ENCODE results near the gene CYB561A3.

Gene CYB561A3

DNA sequence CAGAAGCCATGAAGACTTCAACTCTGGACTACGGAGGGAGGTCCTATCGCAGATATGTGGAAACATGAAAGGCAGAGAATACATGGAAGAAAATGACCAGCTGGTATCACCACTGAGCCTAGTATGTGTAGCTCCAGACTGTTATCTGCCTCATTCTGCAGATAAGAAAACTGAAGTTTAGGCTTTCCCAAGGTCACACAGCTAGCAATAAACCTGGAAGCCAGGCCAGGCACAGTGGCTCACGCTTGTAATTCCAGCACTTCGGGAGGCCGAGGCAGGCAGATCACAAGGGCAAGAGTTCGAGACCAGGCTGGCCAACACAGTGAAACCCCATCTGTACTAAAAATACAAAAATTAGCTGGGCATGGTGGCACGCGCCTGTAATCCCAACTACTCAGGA lies 50.9 kb downstream of the CYB561A3 start:
- H3K4me3 ChIP-seq (ENCODE audit: low read depth, low read length) = no peak overlapping the region
- no peak for DNase-seq (ENCODE audit: low read depth)
- TF ChIP-seq MYC (IDR thresholded peaks at IDR 0.05; ENCODE audit: low read depth, low read length) (no peak), POLR2A (IDR thresholded peaks at IDR 0.05; ENCODE audit: extremely low read depth, insufficient read length) (no peak)

DNA sequence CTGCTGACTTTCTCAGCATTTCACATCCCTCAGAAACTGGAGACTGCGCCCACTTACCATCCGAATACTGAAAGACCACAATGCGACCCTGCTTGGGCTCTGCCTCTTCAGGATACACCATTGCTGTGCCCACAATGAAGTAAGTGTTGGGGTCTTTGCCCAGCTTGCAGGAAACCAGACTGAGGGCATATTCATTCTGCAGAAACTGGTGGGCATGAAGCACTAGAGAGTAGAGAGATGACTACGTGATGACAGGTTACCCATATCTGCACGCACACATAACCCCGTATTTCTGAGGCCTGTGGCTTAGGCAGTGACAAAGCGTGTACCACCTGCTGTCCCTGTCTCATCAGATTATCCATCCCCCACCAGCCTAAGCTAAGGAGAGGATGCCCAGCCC lies 51.9 kb downstream of the CYB561A3 start:
- TF ChIP-seq, protein P1, sequence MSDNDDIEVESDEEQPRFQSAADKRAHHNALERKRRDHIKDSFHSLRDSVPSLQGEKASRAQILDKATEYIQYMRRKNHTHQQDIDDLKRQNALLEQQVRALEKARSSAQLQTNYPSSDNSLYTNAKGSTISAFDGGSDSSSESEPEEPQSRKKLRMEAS (IDR thresholded peaks at IDR 0.05; ENCODE audit: low read depth, low read length) = no peak
- no peak for TF ChIP-seq POLR2A (IDR thresholded peaks at IDR 0.05; ENCODE audit: extremely low read depth, insufficient read length)
- TF ChIP-seq MYC (IDR thresholded peaks at IDR 0.05; ENCODE audit: low read depth, low read length) = no peak
- TF ChIP-seq, protein P2, sequence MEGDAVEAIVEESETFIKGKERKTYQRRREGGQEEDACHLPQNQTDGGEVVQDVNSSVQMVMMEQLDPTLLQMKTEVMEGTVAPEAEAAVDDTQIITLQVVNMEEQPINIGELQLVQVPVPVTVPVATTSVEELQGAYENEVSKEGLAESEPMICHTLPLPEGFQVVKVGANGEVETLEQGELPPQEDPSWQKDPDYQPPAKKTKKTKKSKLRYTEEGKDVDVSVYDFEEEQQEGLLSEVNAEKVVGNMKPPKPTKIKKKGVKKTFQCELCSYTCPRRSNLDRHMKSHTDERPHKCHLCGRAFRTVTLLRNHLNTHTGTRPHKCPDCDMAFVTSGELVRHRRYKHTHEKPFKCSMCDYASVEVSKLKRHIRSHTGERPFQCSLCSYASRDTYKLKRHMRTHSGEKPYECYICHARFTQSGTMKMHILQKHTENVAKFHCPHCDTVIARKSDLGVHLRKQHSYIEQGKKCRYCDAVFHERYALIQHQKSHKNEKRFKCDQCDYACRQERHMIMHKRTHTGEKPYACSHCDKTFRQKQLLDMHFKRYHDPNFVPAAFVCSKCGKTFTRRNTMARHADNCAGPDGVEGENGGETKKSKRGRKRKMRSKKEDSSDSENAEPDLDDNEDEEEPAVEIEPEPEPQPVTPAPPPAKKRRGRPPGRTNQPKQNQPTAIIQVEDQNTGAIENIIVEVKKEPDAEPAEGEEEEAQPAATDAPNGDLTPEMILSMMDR (IDR thresholded peaks at IDR 0.05; ENCODE audit: low read depth, low read length) = no peak
- no peak overlapping the region for H3K4me3 ChIP-seq (ENCODE audit: low read depth, low read length)
- DNase-seq (ENCODE audit: low read depth) = no peak

DNA sequence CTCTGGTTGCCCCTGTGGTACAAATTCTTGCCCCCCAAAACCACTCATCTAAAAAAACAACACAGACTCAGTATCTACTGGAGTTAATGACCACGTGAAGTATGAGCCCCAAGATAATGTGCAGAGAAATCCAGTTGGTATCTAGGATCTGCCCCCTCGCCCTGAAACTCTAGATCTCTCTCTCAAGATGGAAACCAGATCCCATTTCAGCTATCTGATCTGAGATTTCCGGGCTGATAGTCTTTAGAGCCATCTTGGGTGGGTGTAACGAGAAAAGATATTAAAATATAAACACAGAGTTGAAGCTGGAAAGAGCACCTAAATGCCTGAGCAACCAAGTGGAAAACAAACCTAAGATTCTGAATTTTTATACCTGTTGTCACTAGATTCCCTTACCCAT lies 52.5 kb downstream of the CYB561A3 start:
- DNase-seq (ENCODE audit: low read depth) = no peak
- TF ChIP-seq POLR2A (IDR thresholded peaks at IDR 0.05; ENCODE audit: extremely low read depth, insufficient read length) (no peak), MYC (IDR thresholded peaks at IDR 0.05; ENCODE audit: low read depth, low read length) (no peak)
- TF ChIP-seq, protein P1 (IDR thresholded peaks at IDR 0.05; ENCODE audit: low read depth, low read length) = no peak
- TF ChIP-seq, protein P2 (IDR thresholded peaks at IDR 0.05; ENCODE audit: low read depth, low read length) = no peak
- H3K4me3 ChIP-seq (ENCODE audit: low read depth, low read length) = no peak overlapping the region

DNA sequence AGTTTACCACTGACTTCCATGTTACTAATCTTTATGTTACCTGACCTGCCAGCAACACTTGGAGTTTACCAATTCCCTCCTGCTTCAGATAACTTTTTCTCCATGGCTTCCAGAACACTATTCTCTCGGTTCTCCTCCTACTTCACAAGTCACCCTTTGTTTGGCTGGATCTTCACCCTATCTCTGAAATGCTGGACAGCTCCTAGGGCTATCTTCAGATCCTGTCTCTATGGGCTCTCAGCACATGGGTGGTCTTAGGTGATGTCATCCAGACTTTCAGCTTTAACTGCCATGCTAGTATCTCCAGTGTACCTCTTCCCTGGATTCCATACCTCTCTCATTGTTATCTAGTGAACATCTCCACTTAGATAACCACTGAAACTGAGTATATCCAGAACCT lies 54.3 kb downstream of the CYB561A3 start:
- no peak for DNase-seq (ENCODE audit: low read depth)
- H3K4me3 ChIP-seq (ENCODE audit: low read depth, low read length) = no peak overlapping the region
- TF ChIP-seq MYC (IDR thresholded peaks at IDR 0.05; ENCODE audit: low read depth, low read length) (no peak), POLR2A (IDR thresholded peaks at IDR 0.05; ENCODE audit: extremely low read depth, insufficient read length) (no peak)
- TF ChIP-seq, protein P1 (IDR thresholded peaks at IDR 0.05; ENCODE audit: low read depth, low read length) = no peak
- TF ChIP-seq, protein P2 (IDR thresholded peaks at IDR 0.05; ENCODE audit: low read depth, low read length) = no peak

DNA sequence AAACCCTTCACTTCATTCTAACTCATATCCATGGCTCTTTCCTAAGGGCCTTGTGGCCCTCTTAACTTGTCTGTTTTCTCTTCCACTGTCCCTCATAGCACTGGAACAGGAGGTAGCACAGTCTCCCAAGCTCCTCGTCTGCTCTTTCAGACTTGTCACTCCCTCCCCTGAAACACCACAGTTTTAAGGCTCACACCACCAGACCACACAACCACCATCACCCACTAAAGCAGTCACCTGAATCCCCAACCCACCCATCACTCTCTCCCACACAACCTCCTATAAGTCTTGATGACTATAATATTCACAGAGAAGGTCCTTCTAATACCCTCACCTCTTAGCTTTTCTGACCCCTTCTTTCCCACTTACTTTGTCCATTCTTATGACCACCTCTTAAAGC lies 55.5 kb downstream of the CYB561A3 start:
- TF ChIP-seq POLR2A (IDR thresholded peaks at IDR 0.05; ENCODE audit: extremely low read depth, insufficient read length) (no peak), MYC (IDR thresholded peaks at IDR 0.05; ENCODE audit: low read depth, low read length) (no peak)
- TF ChIP-seq, protein P1 (IDR thresholded peaks at IDR 0.05; ENCODE audit: low read depth, low read length) = no peak
- TF ChIP-seq, protein P2 (IDR thresholded peaks at IDR 0.05; ENCODE audit: low read depth, low read length) = no peak
- H3K4me3 ChIP-seq (ENCODE audit: low read depth, low read length) = no peak overlapping the region
- no peak for DNase-seq (ENCODE audit: low read depth)

DNA sequence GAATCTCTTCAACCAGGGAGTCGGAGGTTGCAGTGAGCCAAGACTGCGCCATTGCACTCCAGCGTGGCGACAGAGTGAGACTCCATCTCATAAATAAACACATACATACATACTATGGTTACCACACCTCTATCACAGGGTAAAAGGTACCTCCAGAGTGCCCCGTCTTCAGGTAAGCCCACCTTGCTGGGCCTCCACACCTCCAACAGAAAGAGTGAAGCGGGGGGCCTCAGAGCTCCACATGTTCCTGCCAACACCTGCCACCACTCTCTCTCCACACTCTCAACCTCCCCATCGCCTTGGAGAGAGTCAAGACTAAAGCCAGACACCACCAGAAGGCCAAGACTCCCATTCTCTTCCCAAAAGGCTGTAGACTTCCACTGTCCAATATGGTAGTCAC lies 56.3 kb downstream of the CYB561A3 start:
- TF ChIP-seq, protein P1 (IDR thresholded peaks at IDR 0.05; ENCODE audit: low read depth, low read length) = no peak
- TF ChIP-seq MYC (IDR thresholded peaks at IDR 0.05; ENCODE audit: low read depth, low read length) = no peak
- TF ChIP-seq, protein P2 (IDR thresholded peaks at IDR 0.05; ENCODE audit: low read depth, low read length) = no peak
- no peak for TF ChIP-seq POLR2A (IDR thresholded peaks at IDR 0.05; ENCODE audit: extremely low read depth, insufficient read length)
- H3K4me3 ChIP-seq (ENCODE audit: low read depth, low read length) = no peak overlapping the region
- no peak for DNase-seq (ENCODE audit: low read depth)
